Naive thymus-derived CD4-positive, alpha-beta T cell (primary cell): ENCODE measurements around the gene CATSPER3. TPM values are rescaled to one million over a fixed set of nuclear protein-coding genes. Genes with fewer than 3 reads are reported as not detected.
A peak's percentile ranks its signal among the peaks of the same experiment; 100 is the strongest.

Experiments used
- ATAC-seq: fragments of 150-1000 bp; cut with Tn5 transposase; 2 replicates; pipeline ENCODE4 v1.10.0; 2021; ENCODE audit warnings: mild to moderate bottlenecking, moderate library complexity
- CTCF ChIA-PET: fragments of 350-600 bp; sonication (Branson Sonifier 250); formaldehyde crosslinking; loops from one replicate; lab custom pipeline; 2021; ENCODE audit warnings: antibody characterized with exemption; lab: Charles Lee
- POLR2A ChIA-PET: fragments of 350-600 bp; sonication (Branson Sonifier 250); formaldehyde crosslinking; loops from one replicate; lab custom pipeline; 2021; ENCODE audit warnings: antibody characterized with exemption, inconsistent platforms; lab: Charles Lee
- DNase-seq, 9 donors: peaks; one replicate each; pipeline versions ENCODE4 v3.0.0 to v3.0.0-alpha.2; 2020 to 2022; ENCODE audit warnings: mixed read lengths in 1 of 9
- H3K27ac ChIP-seq: one replicate; pipeline ENCODE4 v1.7.0; 2013; ENCODE audit warnings: mild to moderate bottlenecking, low read depth, low read length, moderate library complexity
- H3K27me3 ChIP-seq, 2 donors: one replicate each; pipeline ENCODE4 v1.7.0; 2013; ENCODE audit warnings: low read length in 2 of 2, mild to moderate bottlenecking in 2 of 2, moderate library complexity in 2 of 2; ENCODE audit not compliant: control insufficient read depth in 2 of 2, insufficient read depth in 2 of 2
- H3K36me3 ChIP-seq, 3 experiments: 1 replicate in 2 of 3; 2 replicates in 1 of 3; pipeline ENCODE4 v1.7.0; 2013; ENCODE audit warnings: low read length in 3 of 3, mild to moderate bottlenecking in 3 of 3, moderate library complexity in 1 of 3; ENCODE audit not compliant: insufficient read depth in 3 of 3, control insufficient read depth in 2 of 3
- H3K4me1 ChIP-seq, 2 donors: one replicate each; pipeline ENCODE4 v1.7.0; 2013; ENCODE audit warnings: low read length in 2 of 2, mild to moderate bottlenecking in 2 of 2, moderate library complexity in 1 of 2; ENCODE audit not compliant: control insufficient read depth in 2 of 2, insufficient read depth in 2 of 2
- H3K4me3 ChIP-seq: 2 replicates; pipeline ENCODE4 v1.7.0; 2013; ENCODE audit warnings: mild to moderate bottlenecking, low read length
- H3K9me3 ChIP-seq, 3 experiments: 1 replicate in 2 of 3; 2 replicates in 1 of 3; pipeline ENCODE4 v1.7.0; 2013; ENCODE audit warnings: low read length in 3 of 3; ENCODE audit not compliant: control insufficient read depth in 2 of 3
- H3K27ac Mint-ChIP-seq, 9 donors: one replicate each; pipeline ENCODE4 v1.8.0; 2020 to 2022; ENCODE audit warnings: mixed read lengths in 9 of 9, mild to moderate bottlenecking in 8 of 9, moderate library complexity in 5 of 9, inconsistent platforms in 2 of 9
- H3K27me3 Mint-ChIP-seq, 5 donors: one replicate each; pipeline ENCODE4 v1.8.0; 2021 to 2022; ENCODE audit warnings: mixed read lengths in 5 of 5, mild to moderate bottlenecking in 1 of 5
- H3K36me3 Mint-ChIP-seq, 5 donors: one replicate each; pipeline ENCODE4 v1.8.0; 2020 to 2022; ENCODE audit warnings: mixed read lengths in 5 of 5, mild to moderate bottlenecking in 3 of 5, inconsistent platforms in 1 of 5
- H3K4me1 Mint-ChIP-seq, 7 donors: one replicate each; pipeline ENCODE4 v1.8.0; 2020 to 2022; ENCODE audit warnings: mixed read lengths in 7 of 7, mild to moderate bottlenecking in 3 of 7, inconsistent platforms in 1 of 7
- H3K4me3 Mint-ChIP-seq, 10 donors: one replicate each; pipeline ENCODE4 v1.8.0; 2020 to 2022; ENCODE audit warnings: mild to moderate bottlenecking in 10 of 10, mixed read lengths in 10 of 10, moderate library complexity in 6 of 10, inconsistent platforms in 2 of 10
- H3K9me3 Mint-ChIP-seq, 11 donors: one replicate each; pipeline ENCODE4 v1.8.0; 2020 to 2022; ENCODE audit warnings: mixed read lengths in 11 of 11, mild to moderate bottlenecking in 4 of 11, inconsistent platforms in 1 of 11, moderate library complexity in 1 of 11
- intact Hi-C, 2 donors: fragments of 100-400 bp; cut with micrococcal nuclease; formaldehyde crosslinking; loops; one replicate each; pipeline ENCODE4 v1.15.1; 2023
- polyA plus RNA-seq, 2 donors: library from polyadenylated mRNA; unstranded; fragments of 300-500 nt; fragmentation: Illumina TruSeq; gene quantifications; one replicate each; pipeline ENCODE4 v1.2.3, GENCODE V29; 2021
- total RNA-seq, 6 experiments: library from RNA in 5 of 6; stranded (reverse) in 5 of 6; gene quantifications; 1 replicate in 5 of 6; 2 replicates in 1 of 6; pipeline ENCODE4 v1.2.3 and lab custom pipeline; 2021 to 2026

CATSPER3 gene
- total and polyA plus RNA-seq, 7 experiments from 2014 or later, result 0.45 to 1.5 (median 0.81) TPM

- ATAC-seq (no peak), DNase-seq (no peak)
- Mint-ChIP-seq H3K4me1 (peaks cover 28 to 59% (median 45%) of the 10 kb centered on the region in 7 donors), H3K27me3 (peaks cover 79 to 86% (median 82%) of the 10 kb centered on the region in 5 donors), H3K9me3 (peaks cover 0 to 10% (median 4%) of the 10 kb centered on the region in 11 donors), H3K4me3 (peak within 1 kb of the TSS; percentile 80 to 93 (median 84)), H3K27ac (peak within 1 kb of the TSS in 1 of 9 donors; percentile 82), H3K36me3 (peaks cover 0 to 5% (median 3%) of the 10 kb centered on the region in 5 donors)
- peak within 1 kb of the TSS; percentile 44 for H3K4me3 ChIP-seq
- peaks cover 0 to 14% of the 10 kb centered on the region in 2 donors for H3K4me1 ChIP-seq
- POLR2A ChIA-PET, result no interaction called here
- H3K27me3 ChIP-seq, result peaks cover 0 to 48% of the 10 kb centered on the region in 2 donors
- intact Hi-C loops, result loop anchor here (2.0 to 10.0 kb wide), 3 partner anchors 69 to 291 kb away; partner anchors contain the start of gene CATSPER3 (in 1 of the 2)
- H3K36me3 ChIP-seq, result no peaks in the 10 kb centered on the region
- H3K27ac ChIP-seq, result no peak within 1 kb of the TSS
- H3K9me3 ChIP-seq, result no peaks in the 10 kb centered on the region
- CTCF ChIA-PET, result no interaction called here
These were observed 66.2 kb downstream of the CATSPER3 start, which contains the start of gene PITX1 for GRCh38 chr5:135033901-135034235. TSS of gene PITX1 (minus strand) at chr5:135034228. CDS start at chr5:135033881, 347 bp downstream.

- H3K36me3 ChIP-seq, result no peaks in the 10 kb centered on the region
- ATAC-seq, result no peak
- H3K27me3 ChIP-seq, result peaks cover 0 to 42% of the 10 kb centered on the region in 2 donors
- peaks cover 0 to 14% of the 10 kb centered on the region in 2 donors for H3K4me1 ChIP-seq
- H3K36me3 Mint-ChIP-seq, result peaks cover 0 to 4% (median 3%) of the 10 kb centered on the region in 5 donors
- ChIA-PET CTCF (no interaction called here), POLR2A (no interaction called here)
- H3K4me3 ChIP-seq, result no peak overlapping the region
- peaks cover 74 to 84% (median 77%) of the 10 kb centered on the region in 5 donors for H3K27me3 Mint-ChIP-seq
- H3K27ac ChIP-seq, result no peak overlapping the region
- H3K9me3 Mint-ChIP-seq, result peaks cover 0 to 7% (median 3%) of the 10 kb centered on the region in 11 donors
- peak overlapping the region; percentile 68 to 87 (median 79) for H3K4me3 Mint-ChIP-seq
- H3K9me3 ChIP-seq, result no peaks in the 10 kb centered on the region
- H3K27ac Mint-ChIP-seq, result peak overlapping the region in 1 of 9 donors; percentile 82
- peak in 1 of 9 donors; percentile 51 for DNase-seq
- intact Hi-C loops, result loop anchor here (2.0 to 10.0 kb wide), 3 partner anchors 70 to 290 kb away; partner anchors contain the start of gene CATSPER3 (in 1 of the 2)
- peaks cover 27 to 54% (median 42%) of the 10 kb centered on the region in 7 donors for H3K4me1 Mint-ChIP-seq
These were observed 66.7 kb downstream of the CATSPER3 start for GRCh38 chr5:135034236-135034962.

GRCh38 chr5:135034963-135035677 lies 67.4 kb downstream of the CATSPER3 start:
- H3K27ac Mint-ChIP-seq, result peak overlapping the region in 1 of 9 donors; percentile 73
- H3K4me1 Mint-ChIP-seq, result peaks cover 25 to 47% (median 36%) of the 10 kb centered on the region in 7 donors
- Histone ChIP-seq H3K9me3 (no peaks in the 10 kb centered on the region), H3K27me3 (peaks cover 0 to 39% of the 10 kb centered on the region in 2 donors), H3K4me3 (no peak overlapping the region), H3K36me3 (no peaks in the 10 kb centered on the region), H3K27ac (no peak overlapping the region), H3K4me1 (peaks cover 0 to 14% of the 10 kb centered on the region in 2 donors)
- DNase-seq, result no peak
- ChIA-PET CTCF (no interaction called here), POLR2A (no interaction called here)
- peaks cover 0 to 3% (median 0%) of the 10 kb centered on the region in 5 donors for H3K36me3 Mint-ChIP-seq
- ATAC-seq, result no peak
- H3K9me3 Mint-ChIP-seq, result peaks cover 0 to 5% (median 0%) of the 10 kb centered on the region in 11 donors
- peaks cover 66 to 79% (median 70%) of the 10 kb centered on the region in 5 donors for H3K27me3 Mint-ChIP-seq
- peak overlapping the region; percentile 61 to 82 (median 76) for H3K4me3 Mint-ChIP-seq
- intact Hi-C loops, result loop anchor here (2.0 to 10.0 kb wide), 4 partner anchors 70 to 457 kb away; partner anchors contain the start of gene CATSPER3 (in 1 of the 2)

- Histone ChIP-seq H3K27me3 (peaks cover 0 to 38% of the 10 kb centered on the region in 2 donors), H3K4me1 (peaks cover 0 to 14% of the 10 kb centered on the region in 2 donors), H3K4me3 (no peak overlapping the region), H3K36me3 (no peaks in the 10 kb centered on the region), H3K9me3 (no peaks in the 10 kb centered on the region), H3K27ac (no peak overlapping the region)
- Mint-ChIP-seq H3K9me3 (peaks cover 0 to 5% (median 0%) of the 10 kb centered on the region in 11 donors), H3K27ac (no peak overlapping the region), H3K36me3 (peaks cover 0 to 3% (median 0%) of the 10 kb centered on the region in 5 donors), H3K27me3 (peaks cover 62 to 79% (median 65%) of the 10 kb centered on the region in 5 donors), H3K4me1 (peaks cover 25 to 47% (median 30%) of the 10 kb centered on the region in 7 donors), H3K4me3 (peak overlapping the region in 2 of 10 donors; percentile 69 to 77)
- intact Hi-C loops, result loop anchor here (2.0 to 10.0 kb wide), 4 partner anchors 71 to 457 kb away; partner anchors contain the start of gene CATSPER3 (in 1 of the 2)
- no peak for ATAC-seq
- DNase-seq, result no peak
- CTCF ChIA-PET, result no interaction called here
- POLR2A ChIA-PET, result interaction anchor here (0.6 kb wide), 1 partner anchor 89 kb away, joined by 3 read pairs; no protein-coding TSS in a partner anchor
These were observed 67.9 kb downstream of the CATSPER3 start for GRCh38 chr5:135035678-135036030.

- Histone ChIP-seq H3K36me3 (no peaks in the 10 kb centered on the region), H3K27ac (no peak overlapping the region), H3K27me3 (peaks cover 0 to 32% of the 10 kb centered on the region in 2 donors), H3K9me3 (no peaks in the 10 kb centered on the region), H3K4me1 (peaks cover 0 to 7% of the 10 kb centered on the region in 2 donors), H3K4me3 (no peak overlapping the region)
- Mint-ChIP-seq H3K27me3 (peaks cover 60 to 80% (median 65%) of the 10 kb centered on the region in 5 donors), H3K4me3 (peak overlapping the region in 2 of 10 donors; percentile 43 to 69), H3K9me3 (peaks cover 0 to 3% (median 0%) of the 10 kb centered on the region in 11 donors), H3K4me1 (peaks cover 21 to 44% (median 29%) of the 10 kb centered on the region in 7 donors), H3K36me3 (peaks cover 0 to 3% (median 0%) of the 10 kb centered on the region in 5 donors), H3K27ac (no peak overlapping the region)
- ATAC-seq (no peak), DNase-seq (no peak)
- CTCF ChIA-PET, result no interaction called here
- POLR2A ChIA-PET, result interaction anchor here (0.6 kb wide), 1 partner anchor 88 kb away, joined by 3 read pairs; no protein-coding TSS in a partner anchor
- intact Hi-C loops, result loop anchor here (5.0 to 10.0 kb wide), 3 partner anchors 72 to 456 kb away; partner anchors contain the start of gene CATSPER3 (in 1 of the 2)
These were observed 68.7 kb downstream of the CATSPER3 start for GRCh38 chr5:135036405-135036804.
